SIG-M5 (cell line): ENCODE results near the gene KCNMA1.

ENCODE experiments used
- DNase-seq: peaks from one replicate; lab custom pipeline; 2025; lab: John Stamatoyannopoulos, UW

KCNMA1 gene

DNA sequence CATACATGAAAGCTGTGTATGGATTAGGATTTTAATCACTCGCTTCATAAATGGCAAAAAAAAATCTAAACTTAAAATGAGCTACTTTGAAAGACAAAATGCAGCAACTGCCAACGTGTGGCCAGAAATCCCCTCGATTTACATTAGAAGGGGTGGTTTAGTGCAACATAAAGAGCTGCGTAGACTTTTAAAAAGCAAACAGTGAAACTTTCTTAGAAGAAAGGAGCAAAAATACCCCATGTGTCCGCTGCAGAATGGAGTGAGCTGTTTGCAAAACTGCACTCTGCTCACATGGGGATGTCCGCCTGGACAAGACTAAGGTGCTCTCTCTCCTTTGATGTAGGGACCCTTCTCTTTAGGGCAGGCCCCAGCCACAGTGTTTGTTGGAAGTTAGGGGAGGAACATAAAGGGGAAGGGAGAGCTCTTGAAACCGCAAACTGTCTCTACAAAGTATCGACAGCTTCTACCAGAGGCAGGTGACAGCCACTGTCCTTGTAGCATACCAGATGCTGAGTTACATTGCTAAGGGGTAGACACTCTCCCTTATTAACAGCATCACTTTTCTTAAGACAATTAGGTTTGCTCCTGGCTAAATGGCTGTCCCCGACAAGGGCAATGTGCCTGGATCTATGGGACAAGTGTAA lies 528.1 kb downstream of the KCNMA1 start:
- DNase-seq = no peak

DNA sequence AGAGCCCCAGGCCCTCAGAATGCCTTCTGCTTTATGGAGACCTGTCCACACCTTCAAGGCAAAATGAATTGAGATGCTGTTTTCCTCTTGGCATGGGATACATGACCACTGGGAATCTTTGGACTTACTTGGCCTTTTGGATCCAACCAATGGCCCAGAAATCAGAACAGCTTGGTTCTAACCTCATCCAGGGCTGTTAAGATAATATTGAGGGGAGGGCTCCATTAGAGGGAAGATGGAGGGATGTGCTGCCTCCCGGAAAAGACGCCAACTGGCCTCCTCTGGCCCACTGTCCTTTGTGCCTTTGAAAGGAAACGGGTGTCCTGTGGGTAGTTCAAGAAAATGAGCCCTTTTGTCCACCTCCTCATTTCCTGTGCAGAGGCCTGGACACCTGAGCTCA lies 530.9 kb downstream of the KCNMA1 start:
- no peak for DNase-seq

DNA sequence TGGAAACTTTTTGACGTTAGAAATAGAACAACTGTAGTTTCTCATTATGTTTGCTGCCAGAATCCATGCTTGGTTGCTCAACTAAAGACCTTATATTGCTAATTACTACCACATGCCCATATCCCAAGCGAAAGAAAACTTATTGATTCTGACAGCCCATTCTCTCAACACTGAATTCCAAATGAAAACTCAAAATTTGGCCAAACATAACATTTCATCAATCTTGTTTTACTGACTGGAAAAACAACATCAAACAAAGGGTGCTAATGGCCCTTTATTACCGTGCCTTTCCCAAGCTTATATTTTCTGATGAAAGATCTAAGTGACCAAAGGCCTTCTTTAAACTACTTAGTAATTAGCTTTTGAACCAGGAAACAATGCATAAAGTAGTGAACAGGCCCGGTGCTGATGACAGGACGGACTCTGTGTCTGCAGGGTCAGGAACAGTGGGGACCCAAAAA lies 531.8 kb downstream of the KCNMA1 start:
- DNase-seq = no peak

DNA sequence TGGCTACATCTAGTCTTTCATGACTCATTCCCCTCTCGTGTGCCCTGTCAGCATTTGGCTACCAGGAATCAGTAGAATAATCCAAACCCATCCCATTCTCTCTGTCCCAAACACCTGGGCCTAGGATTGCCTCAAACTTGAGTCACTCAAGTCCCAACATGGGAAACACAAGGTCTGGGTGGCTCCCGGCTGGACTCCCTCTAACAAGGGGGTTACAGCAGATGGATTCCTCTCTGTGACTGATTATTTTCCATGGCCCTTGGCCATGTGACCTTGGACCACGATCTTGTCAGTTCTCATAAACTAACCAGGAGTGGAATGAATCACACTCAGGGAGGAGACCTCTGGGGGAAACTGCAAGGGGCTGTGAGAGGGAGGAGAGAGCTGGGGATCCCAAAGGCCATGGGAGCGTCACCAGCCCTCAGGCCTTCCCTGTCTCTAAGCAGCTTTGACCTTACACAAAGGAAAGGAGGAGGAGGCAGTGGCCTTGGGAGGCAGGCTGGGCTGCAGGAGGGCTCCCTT lies 533.1 kb downstream of the KCNMA1 start:
- DNase-seq = no peak

DNA sequence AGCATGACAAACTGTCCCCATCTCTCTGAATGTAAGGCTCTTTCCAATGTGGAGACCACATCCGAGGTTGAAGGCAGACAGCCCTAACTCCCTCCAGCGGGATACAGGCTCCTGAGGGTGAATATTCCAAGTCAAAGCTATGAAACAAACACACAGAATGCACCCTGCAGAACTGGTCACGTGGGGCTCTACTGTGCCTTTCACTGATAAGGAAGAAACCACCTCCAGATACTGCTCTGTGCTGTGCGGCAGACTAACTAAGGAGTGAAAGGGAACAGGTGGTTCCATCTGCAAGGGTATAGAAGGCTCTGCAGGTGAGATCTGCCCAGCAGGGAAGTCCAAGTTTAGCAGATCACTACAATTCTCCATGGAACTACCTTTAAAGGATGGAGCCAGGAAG lies 534.4 kb downstream of the KCNMA1 start:
- no peak for DNase-seq

DNA sequence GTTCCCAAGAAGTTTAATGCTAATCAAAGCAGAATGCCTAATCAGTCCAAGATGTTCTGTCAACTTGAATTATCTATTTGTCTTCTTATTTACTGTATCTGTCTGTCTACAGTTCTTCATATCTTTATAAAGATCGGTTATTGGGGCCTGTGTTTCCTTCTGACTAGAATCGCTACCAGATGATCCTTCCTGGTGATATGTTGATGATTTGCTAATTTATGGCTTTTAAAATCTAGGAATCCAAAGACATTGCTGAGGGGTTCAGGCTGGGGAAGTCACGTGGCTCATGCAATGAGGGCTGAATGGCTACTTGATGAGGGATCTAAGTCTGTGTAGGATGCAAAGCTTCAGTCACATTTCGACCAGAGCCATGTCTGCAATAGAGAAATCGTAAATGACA lies 536.3 kb downstream of the KCNMA1 start:
- DNase-seq = no peak

DNA sequence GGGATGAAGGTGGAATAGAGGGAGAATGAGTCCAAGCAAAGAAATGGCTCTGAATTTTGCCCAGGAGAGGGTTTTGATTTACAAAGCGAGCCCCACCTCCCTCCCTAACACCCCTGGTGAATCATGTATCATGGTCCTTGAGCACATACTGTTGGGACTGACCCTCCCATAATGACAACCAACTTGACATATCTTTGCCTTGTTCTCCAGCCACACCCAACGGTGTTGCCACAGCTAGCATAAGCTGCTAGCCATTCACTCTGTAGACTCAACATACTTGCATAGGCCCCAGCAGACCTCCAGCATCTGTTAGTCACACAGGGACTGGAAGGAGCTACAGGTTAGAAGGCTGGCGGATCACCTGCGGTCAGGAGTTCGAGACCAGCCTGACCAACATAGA lies 538.5 kb downstream of the KCNMA1 start:
- no peak for DNase-seq

DNA sequence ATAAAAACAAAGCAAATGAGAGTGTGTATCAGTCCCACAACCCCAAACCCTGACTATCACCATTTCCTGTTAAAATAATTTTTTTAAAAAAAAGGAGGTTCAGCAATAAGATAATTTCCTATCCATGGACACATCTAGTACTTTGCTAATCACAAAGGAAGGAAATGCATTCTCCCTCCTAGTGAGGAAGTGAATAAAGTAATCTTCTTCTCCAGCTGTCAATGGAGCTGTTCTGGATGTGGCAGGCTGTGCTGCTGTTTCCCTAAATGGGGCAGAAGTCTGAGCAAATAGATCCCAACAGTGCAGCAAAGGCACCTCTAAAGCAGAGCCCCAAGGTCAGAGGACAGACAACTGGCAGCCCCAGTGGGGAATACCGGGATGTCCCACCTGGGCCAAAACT lies 540.0 kb downstream of the KCNMA1 start:
- no peak for DNase-seq

DNA sequence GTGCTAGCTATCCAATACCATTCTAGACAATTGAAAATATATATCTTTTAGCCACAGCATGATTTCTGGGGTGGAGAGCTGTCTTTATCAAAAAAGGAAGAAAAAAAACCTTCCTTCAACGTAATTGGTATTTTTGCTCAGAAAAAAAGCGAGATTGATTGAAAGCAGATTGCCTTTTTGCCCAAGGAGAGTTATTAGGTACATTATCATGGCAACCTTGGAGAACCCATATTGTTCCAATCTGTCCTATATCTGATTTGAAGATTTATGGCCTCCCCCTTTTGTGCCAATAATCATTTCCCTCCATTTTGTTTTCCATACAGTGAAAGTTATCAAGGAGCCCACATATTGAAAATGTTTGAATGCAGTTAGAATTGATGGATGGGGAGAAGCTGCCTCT lies 544.5 kb downstream of the KCNMA1 start:
- DNase-seq = no peak

DNA sequence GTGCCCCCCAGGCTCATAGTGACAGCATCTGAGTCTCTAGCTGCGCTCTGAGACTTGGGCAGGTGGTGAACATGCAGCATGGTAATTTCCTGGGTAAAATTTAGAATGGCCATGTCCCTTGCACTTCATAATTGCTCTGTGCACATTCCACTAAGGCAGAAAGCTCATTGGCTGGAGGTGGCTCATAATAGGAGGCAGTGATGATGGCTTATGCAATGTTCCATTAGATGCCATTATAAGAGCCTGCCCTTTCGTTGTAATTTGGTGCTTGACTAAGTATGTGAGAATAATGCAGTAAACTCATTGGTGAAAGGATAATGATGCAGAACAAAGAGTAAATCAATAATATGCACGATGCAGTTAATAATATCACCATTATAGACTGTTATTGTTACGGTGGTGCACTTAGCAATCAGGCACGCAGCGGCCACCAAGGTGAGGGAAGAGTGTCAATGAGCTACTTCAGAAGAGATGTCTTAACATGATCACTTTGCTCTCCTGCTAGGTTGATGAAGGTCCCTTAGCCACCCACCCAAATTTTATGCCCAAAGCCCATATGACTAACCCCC lies 545.9 kb downstream of the KCNMA1 start:
- DNase-seq = no peak

DNA sequence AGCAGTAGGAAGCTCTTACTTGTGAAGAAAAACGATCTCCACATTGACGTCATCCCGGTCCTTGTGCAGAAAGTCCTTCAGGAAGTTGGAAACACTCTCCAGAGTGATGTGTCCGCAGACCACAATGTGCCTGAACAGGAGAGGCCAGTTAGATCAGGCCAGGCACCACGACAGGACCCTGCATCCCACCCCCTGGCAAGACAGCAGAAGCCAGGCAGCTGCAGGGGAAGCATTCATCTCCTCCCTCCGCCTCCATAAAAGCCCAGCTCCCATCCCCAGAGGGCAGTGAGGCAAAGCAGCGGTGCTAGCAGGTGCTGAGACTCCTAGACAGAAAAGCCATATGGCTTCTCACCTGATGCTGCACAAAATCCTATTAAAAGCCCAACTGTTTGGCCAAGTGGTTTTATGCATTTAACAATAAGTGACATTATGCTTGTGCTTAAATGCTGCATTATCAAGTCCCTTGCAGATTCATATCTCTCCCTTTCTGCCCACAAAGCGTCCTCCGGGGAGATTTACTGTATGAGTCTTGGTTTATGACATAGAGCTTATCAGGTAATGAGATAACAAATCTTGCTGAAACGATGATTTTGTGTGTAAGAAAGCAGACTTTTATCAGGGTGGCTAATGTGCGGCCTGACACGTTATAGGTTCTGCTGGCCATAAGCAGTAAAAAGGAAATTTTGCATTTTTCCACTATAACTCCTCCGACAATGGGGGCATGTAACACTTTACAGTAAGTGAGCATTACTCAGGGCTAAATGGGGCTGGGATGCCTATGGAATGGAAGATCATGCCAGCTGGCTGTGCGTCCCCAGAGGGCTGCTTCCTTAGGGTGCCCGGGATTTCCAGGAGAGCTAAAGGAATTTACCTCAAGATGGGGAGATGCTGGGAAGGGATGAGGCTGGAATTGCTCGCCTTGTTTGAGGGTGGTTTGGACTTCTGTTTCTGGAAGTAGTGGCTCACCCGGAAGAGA lies 546.9 kb downstream of the KCNMA1 start:
- no peak for DNase-seq

DNA sequence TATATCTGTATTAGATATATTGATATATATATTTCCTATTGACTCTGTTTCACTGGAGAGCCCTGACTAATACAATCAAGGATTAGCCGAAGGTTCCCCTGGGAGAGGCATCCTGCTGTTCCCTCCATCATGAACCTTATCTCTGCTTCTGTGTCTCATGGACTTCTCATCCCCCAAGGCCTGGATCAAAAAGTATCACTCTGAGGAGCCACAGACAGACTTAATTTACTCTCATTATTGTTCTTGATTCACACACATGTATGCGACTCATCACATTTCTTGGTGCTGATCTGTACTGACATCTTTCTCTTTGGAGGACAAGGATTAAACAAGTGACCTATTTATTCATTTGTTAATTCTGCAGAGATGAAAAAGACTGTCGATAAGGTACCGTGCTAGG lies 550.2 kb downstream of the KCNMA1 start:
- DNase-seq = no peak

DNA sequence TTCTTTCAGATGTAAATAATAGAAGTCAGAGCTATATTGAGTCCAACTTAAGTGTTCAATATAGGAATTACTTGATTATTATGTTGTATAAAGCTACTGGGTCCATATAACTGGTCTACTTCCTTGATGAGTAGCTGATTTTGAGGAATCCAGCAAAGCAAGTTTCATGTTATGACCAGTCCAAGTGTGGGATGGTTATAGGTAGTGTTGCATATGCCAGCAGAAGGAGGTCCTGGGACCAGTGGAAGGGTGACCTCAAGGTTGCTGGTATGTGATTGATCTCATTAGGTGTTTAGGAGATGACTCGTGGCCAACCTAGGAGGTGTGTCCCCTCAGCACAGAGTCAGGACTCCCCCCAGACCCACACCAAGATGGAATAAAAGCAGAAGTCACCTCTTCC lies 551.5 kb downstream of the KCNMA1 start:
- no peak for DNase-seq

DNA sequence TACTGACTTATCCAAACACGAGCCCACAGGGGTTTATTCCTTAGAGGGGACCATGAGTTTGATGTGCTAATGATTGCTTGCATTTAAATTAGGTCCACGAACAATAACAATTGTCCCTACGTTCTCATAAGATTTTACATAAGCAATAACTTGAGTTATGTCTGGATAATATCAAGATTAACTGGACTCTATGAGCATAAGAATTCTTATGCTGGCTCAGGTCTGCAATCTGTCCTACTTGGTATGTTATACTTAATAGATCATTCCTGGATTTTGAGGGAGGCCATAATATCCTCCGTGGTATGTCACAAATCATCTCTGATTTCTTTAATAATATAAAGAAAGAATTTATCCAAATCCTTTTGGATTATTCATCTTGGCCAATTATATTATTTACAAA lies 552.3 kb downstream of the KCNMA1 start:
- no peak for DNase-seq

DNA sequence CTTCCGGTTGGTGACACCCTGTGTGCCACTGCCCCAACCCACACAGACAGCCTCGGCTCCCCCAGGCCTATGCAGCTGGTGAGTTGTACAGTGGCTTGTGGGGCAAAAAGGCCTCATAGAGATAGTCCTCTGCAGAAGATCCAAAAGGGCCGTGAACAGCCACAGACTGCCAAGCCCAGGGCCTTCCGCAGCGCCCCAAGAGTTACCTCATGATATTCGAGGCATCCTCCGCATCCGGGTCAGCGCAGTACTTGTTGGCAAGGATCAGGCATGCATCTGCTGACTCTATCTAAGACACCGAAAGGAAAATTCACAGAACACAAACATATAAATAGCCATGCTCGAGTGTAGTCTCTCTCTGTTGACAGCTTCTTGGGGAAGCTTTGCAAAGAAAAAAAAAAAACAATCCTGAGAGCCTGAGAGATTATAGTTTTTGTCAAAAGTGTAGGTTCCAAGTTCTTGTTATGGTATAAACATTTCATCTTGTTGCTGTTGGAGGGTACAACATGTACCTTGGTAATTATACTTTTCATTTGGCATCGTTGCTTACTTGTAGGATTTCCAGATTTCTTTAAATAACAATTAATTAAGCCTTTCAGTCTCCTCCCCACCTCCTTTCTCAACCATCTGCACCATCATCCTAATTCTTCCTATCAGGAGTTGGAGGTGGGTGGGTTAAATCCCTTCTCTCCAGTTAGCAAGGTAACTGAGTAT lies 553.0 kb downstream of the KCNMA1 start:
- no peak for DNase-seq

DNA sequence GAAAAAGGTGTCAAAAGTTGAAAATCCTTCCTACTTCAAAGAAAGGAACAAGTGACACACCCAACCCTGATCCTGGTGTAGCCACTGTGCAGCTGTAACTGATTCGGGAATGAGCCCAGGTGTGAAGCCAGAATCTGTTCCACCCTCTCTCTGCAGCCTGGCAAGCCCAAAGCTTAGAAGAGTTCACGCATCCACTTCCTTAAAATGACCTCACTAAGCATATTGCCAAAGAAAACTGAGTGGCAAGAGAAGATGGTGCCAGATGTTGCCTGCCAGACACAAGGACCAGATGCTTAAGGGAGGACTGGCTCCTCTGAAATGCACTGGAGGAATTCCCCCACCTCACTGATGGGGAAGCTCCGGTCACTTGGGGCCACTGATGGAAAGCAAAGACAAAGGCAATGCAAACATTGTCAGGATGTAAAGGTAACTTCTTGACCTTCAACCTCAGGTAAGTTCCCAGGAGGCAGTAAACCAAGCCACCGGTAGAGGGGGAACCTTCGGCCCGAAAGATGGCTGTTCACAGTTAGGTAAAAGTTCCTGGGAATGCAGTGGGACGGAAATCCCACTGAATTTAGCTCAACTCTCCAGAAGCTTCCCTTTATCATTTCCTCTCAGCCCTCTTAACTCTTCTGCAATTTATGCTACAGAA lies 554.9 kb downstream of the KCNMA1 start:
- no peak for DNase-seq

DNA sequence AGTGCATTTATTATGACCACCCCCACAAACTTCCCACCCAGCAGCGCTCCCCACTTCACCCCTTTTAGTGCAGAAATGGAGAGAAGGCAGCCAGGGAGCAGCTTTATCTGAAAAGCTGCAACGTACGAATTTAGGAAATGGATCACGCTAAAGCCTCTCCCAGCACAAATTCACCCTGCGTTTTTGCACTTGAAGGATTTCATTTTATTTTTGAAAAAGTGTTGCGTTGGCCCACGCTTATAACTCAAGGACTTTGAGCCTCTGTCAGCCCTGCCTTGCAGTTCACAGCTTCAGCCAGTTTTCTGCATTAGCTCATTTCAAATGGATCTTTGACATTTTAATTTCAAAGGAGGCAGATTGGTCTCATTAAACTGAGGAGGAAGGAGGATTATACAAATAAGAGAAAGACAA lies 556.1 kb downstream of the KCNMA1 start:
- no peak for DNase-seq

DNA sequence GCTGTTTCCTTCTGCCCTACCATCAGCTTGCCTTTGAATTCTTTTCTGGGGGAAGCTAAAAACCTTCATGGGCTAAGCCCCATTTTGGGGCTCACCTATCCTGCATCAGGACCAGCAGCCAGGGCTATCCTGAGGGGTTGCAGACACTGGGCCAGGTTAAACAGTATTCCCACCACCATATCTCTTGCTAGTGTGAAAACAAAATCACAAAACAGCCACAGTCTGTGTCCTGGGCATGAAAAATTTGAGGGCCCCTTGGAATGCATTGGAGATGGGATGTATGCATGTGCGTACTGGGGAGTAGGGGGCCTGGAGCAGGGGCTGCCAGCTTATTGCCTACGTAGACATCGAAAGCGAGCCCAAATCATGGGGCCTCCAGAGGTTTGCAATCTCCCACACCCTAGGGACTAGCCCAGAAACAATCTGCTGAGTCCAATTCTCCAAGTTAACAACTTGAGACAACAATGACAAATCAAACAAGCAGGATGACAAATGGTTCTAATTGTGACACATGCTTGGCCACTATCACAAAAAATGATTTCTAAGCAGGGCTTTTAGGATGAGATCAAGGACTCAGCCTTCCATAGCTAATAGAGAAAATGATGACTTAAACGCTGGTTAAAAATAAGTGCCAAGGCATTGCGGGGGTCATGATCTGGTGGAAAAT lies 557.1 kb downstream of the KCNMA1 start:
- DNase-seq = no peak

DNA sequence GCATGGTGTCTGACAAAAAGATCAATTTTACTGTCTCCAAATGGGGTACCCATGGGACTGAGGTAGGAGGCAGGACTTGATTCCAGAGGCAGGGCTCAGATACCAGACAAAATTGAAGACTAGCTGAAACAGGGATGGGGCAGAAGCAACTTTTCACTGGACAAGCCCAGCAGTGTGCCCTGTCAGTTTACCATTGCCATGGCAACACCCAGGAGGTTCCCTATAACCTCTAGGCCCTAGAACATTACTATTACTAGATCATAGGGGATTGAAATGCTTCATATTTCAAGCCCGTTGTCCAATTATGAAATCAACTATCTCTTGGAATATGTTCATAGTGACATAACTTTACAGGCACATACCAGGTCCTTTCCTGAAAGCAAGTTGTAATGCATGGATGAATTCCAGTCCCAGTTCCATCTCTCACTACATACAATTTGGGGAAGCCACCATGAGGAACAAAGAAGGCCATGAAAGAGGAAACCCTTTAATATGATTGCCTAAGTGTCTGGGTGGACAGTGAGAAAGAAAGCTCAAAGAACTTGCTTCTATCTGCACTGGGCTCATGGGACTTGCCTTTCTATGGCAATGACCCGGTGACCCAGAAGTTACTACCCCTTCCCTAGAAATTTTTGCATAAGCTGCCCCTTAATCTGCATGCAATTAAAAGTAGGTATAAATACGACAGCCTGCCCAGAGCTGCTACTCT lies 557.9 kb downstream of the KCNMA1 start:
- DNase-seq = no peak

DNA sequence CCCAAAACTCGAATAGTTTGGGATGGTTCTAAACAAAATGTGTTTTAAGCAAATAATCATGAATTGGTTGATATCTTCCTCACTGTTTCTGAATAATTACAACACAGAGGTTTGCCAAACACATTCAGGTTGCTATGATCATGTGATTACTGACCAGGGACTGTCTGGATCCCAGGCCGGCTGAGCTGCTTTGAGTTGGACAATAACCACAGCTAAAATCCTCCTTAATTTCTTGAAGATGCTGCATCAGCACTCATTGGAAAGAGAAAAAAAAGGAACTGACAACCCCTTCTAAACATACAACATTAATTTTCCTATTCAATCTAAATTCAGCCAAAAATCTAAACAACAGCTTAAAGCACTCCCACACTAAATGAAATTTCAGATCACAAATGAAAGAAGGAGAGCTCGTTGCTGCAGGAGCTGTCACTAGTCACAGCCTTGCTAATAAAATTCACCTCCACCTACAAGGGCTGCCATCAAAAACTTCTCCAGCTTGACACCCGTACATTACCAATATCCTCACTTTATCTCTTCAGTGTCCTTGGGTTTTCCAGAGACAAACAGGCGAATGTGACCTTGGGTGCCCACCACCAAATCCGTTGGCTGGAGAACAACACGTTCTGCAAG lies 560.2 kb downstream of the KCNMA1 start:
- no peak for DNase-seq
